Renal cortex interstitium (tissue), 15 donors: ENCODE results near the gene DCHS2. TPM values are rescaled to one million over a fixed set of nuclear protein-coding genes. Genes with fewer than 3 reads are reported as not detected.
A peak's percentile ranks its signal among the peaks of the same experiment; 100 is the strongest.

Experiments
- DNase-seq, 11 donors: peaks; one replicate each; pipeline ENCODE4 v3.0.0-alpha.2; 2013; ENCODE audit warnings: low read depth in 9 of 11, low spot score in 4 of 11; ENCODE audit errors: extremely low read depth in 1 of 11
- long read RNA-seq, 16 experiments: transcript quantifications; one replicate each; lab custom pipeline, GENCODE V29; 2026
- polyA plus RNA-seq, 3 donors: library from polyadenylated mRNA; unstranded; fragments of 120-200 nt; gene quantifications; one replicate each; pipeline ENCODE4 v1.2.1, GENCODE V29; 2013; ENCODE audit not compliant: insufficient read length in 3 of 3

Gene DCHS2, protein sequence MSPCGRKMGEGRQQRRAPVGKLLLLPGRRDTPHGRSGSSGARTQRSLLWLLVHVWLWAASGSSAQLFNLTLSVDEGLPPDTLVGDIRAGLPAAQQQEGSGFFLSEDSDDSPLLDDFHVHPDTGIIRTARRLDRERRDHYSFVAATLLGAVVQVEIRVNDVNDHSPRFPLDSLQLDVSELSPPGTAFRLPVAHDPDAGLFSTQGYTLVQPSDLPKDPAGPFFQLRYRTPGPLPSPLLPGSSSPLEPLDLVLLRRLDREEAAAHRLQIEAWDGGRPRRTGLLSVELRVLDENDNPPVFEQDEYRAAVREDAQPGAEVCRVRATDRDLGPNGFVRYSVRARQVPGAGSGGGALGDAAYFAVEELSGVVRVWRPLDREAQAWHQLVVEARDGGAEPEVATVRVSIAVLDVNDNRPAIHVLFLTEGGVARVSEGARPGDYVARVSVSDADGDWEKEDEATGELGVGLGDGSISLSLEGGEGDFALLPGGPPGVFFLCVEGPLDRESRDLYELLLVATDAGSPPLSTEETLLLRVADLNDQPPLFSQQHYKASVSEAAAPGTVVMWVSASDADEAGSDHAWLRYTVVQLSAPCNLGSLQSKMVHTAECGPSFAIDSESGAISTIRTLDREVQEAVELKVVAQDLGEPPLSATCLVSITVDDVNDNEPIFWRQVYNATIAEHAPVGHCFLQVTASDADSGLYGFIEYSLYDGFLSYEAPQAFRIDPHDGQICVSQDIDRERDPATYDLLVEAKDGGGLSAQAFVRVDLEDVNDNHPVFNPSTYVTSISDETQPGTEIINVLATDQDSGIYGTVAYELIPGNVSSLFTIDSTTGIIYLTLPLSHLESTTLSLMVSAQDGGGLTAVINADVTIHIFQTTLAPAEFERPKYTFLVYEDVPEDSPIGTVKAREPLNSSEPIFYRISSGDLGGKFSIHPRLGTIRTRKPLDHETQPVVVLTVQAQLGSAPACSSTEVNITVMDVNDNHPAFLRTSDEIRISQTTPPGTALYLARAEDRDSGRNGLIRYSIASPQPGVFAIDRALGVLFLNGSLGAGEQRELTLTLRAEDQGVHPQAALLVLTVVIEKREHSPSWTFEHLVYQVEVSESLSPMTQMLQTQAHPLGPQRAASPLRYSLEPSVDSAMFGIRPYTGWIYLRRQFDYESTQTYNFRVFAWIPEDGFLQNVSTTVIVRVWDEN (N-terminal part only)
- 1 to 10 TPM; 6.6 to 8.3 (median 7.3) TPM for polyA plus RNA-seq
- long read RNA-seq, donor 1: 0 reads
- long read RNA-seq, donor 2: 0 reads
- long read RNA-seq, donor 3: 0 reads
- long read RNA-seq, donor 4: 0 reads
- long read RNA-seq, donor 5: 0 reads
- long read RNA-seq, donor 6: 0 reads
- long read RNA-seq, donor 7: 0 reads
- long read RNA-seq, donor 8: 0 reads
- long read RNA-seq, donor 9: 0 reads
- long read RNA-seq, donor 10: 0 reads
- long read RNA-seq, donor 11: 0 reads
- long read RNA-seq, donor 12: 0 reads
- long read RNA-seq, donor 13: 0 reads
- long read RNA-seq, donor 14, partial matches to known transcripts: 0 of 1 reads
- long read RNA-seq, donor 14, other reads (novel, unspliced or antisense): 0 of 1 reads
- long read RNA-seq, donor 15, partial matches to known transcripts: 0 of 1 reads
- long read RNA-seq, donor 15, other reads (novel, unspliced or antisense): 0 of 1 reads
- long read RNA-seq, donor 16, partial matches to known transcripts: 5 of 6 reads
- long read RNA-seq, donor 16, other reads (novel, unspliced or antisense): 0 of 6 reads

GRCh38 chr4:154491341-154492271 is at the start of gene DCHS2:
DCHS2 (minus strand) TSS chr4:154491799; CDS start chr4:154491355, 444 bp downstream.
- peak in 4 of 11 donors; percentile 35 to 67 (median 44) for DNase-seq

GRCh38 chr4:154534296-154534695 is 42.7 kb upstream of the DCHS2 start:
- DNase-seq: no peak

DNA sequence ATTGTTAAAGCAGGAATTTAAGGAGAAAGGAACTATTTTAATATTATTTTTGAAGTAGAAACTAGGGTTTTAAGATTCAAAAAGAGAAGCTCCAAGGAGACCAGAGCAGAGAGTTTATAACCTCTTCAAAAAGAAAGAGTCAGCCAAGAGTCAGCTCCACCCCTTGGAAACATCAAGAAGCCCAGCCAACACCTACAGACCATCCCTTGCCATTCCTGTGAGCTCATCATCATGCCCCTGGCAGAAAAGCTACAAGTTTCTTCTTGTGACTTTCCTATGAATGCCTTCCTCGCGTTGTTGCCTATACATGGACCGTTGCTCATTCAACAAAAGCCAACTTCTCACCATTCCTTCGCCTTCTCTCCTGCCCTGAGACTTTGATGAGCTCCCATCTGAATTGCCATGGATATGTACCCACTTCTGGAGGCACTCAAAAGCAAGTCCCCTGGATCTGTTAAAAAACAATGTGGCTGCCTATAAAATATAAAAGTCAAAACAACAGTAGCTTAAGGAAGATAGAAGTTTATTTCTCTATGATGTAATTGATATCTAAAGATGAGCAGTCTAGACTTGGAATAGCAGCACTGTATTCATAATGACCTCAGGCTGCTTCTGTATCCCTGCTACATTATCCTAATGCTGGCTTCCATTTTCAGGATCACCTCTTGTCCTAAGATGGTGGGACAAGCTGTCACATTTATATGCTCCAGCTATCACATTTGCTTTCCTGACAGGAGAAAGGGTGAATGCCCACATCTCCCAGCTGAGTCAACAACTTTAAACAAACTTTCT is 38.3 kb upstream of the DCHS2 start:
- DNase-seq: no peak

DNA sequence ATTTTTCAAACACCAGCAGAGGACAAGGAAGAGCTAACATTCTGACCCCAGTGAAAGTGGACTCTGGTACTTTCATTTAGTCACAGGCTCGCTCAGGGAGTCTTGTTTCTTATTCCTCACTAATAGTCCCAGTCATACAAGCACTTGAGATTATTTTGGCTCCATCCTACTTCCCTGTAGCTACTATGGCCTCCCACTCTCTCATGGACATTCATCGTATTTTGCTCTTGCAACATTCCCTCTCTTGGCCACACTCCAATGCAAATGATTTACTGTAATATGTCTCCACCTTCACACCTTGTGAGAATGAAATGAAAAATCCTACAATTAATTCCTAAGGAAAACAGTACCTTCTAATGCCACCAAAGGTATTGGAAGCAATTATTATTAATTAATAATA is 37.3 kb upstream of the DCHS2 start:
- no peak for DNase-seq

DNA sequence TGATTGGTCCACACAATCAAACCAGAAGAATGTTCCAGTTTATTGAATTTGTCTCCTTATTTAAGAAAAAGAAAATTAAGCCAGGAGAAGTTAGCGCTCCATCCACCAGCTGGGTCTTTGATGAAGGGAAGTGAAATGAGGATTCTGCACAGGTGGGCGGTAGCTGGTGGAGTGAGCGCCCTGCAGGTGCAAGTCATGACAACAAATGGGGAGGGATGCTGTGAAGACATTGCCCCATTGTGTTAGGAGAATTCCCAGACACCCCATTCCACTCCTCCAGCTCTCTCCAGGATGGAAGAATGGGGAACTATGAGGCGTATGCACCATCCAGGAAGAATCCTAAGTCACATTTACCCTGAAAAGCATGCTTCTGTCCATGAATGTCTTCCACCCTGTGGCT is 35.7 kb upstream of the DCHS2 start:
- DNase-seq: no peak

DNA sequence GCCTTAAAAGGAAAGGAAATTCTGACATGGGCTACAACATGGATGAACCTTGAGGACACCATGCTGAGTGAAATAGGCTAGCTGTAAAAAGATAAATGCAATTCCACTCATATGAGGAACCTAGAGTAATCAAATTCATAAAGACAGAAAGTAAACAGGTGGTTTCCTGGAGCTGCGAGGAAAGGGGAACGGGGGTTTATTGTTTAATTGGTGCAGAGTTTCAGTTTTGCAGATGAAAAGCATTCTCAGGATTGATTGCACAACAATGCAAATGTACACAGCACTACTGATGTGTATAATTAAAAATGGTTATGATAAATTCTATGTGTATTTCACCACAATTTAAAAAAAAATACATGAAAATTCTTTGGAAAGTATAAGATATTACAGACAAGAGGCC is 34.6 kb upstream of the DCHS2 start:
- DNase-seq: no peak

GRCh38 chr4:154521607-154522006 is 30.0 kb upstream of the DCHS2 start:
- DNase-seq: no peak

DNA sequence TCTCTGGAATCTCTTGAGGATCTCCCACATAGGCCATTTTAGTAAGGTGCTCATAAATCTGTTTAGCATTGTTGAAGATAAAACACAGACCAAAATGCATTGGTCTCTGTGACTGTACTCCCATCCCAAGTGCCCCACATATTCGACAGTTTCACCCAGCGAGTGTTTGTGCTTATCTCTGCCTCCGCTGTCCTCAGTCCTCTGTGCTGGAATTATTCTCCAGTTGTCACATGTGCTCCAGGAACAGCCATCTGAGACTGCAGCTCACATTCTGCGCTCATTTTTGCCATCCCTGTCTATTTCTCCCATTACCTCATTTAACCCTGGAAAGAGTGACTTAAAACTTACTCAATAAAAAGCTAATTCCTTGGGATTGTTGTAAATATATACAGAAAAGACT is 27.6 kb upstream of the DCHS2 start:
- no peak for DNase-seq

DNA sequence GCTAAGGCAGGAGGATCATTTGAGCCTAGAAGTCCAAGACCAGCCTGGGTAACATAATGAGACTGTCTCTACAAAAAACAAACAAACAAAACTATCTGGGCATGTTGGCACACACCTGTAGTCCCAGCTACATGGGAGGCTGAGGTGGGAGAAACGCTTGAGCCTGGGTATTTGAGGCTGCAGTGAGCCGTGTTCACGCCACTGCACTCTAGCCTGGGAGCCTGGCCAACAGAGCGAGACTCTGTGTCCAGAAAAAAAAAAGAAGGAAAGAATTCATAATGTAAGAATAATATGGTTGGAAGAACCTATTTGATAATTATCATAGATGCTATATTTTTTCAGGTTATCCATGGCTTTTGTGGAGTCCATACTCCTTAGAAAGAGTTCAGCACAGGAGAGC is 26.0 kb upstream of the DCHS2 start:
- no peak for DNase-seq

GRCh38 chr4:154516318-154517029 is 24.9 kb upstream of the DCHS2 start:
- no peak for DNase-seq

DNA sequence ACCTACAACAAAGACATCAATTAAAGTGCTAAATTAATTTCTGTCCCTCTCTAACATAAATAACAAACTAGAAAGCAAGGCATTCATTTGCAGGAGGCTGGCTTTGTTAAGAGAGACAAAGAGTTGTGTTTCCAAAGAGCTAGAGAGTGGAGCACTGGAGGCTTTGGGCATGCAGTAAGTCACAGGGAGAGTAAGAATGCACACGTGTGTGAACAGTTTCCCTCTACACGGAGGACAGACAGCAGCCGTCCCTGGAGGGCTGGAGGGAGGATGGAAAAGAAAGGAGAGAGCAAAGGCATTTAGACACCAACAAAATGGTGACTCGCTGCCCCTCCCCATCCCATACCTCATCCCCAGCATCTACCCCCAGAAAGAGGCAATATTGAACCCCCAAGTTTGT is 20.4 kb upstream of the DCHS2 start:
- DNase-seq: no peak

- DNase-seq: no peak
Observed at GRCh38 chr4:154511548-154511947, 19.9 kb upstream of the DCHS2 start.

GRCh38 chr4:154507156-154507555 is 15.6 kb upstream of the DCHS2 start:
- no peak for DNase-seq

DNA sequence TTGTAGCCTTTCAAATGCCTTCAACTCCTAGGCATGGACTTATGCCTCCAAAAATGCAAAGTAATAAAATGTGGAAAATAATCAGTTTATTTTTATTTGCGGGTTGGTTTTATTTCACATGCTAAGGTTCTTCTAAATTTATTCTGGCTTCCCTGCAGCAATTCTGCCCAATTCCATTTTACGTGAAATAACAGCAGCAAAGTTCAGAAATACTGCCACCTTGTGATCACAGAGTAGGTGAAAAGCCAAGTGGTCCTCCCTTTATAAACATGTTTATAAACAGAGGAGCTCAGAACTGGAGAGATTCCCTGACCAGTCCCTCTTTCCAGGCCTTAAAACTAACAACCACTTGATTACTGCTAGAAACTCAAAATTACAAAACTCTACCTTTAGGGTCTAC is 14.7 kb upstream of the DCHS2 start:
- DNase-seq: peak in 4 of 11 donors; percentile 36 to 63 (median 38)

- DNase-seq: no peak
Observed at GRCh38 chr4:154503598-154503997, 12.0 kb upstream of the DCHS2 start.

DNA sequence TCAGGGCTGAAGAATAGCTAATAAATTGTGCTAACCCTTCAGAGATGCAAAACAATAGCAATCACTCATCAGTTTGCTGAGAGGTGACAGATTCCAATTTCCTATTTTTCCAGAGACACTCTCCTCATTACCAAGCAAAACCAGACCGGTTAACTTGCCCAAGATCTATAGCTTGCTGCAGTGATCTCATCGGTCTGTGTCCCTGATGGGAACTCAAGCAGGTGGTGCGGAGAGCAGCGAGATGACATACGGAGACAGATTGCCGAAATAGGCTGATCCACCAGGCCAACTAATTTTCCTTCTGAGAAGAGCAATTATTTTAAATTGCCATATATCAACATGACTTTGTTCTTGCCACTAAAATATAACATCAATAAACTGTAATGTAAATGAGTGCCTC is 10.5 kb upstream of the DCHS2 start:
- DNase-seq: no peak
